ENCODE results near the gene ARMC12. TPM values are rescaled to one million over a fixed set of nuclear protein-coding genes. Genes with fewer than 3 reads are reported as not detected.

The ARMC12 gene
- polyA plus RNA-seq, 1 of the 3 experiments (the other 2 are of a cell fraction), result 1.6 TPM

GRCh38 chr6:35729722-35730121 is 7.1 kb upstream of the ARMC12 start (continued):
- no peak for TF ChIP-seq IRF3 (IDR thresholded peaks at IDR 0.05; ENCODE audit: low read depth, low read length)
- no peak for TF ChIP-seq NRF1 (IDR thresholded peaks at IDR 0.05; ENCODE audit: low read depth, low read length)
- TF ChIP-seq SIN3A (IDR thresholded peaks at IDR 0.05; ENCODE audit: borderline replicate concordance, low read depth, low read length), result no peak
- TF ChIP-seq CTCF (IDR thresholded peaks at IDR 0.05), result no peak
- no peak for TF ChIP-seq EP300 (IDR thresholded peaks at IDR 0.05; ENCODE audit: borderline replicate concordance in 1 of 2, low read depth in 1 of 2, low read length in 1 of 2)
- TF ChIP-seq TCF12 (IDR thresholded peaks at IDR 0.05), result no peak
- no peak for TF ChIP-seq TEAD4 (IDR thresholded peaks at IDR 0.05; ENCODE audit: borderline replicate concordance, insufficient read depth)

DNA sequence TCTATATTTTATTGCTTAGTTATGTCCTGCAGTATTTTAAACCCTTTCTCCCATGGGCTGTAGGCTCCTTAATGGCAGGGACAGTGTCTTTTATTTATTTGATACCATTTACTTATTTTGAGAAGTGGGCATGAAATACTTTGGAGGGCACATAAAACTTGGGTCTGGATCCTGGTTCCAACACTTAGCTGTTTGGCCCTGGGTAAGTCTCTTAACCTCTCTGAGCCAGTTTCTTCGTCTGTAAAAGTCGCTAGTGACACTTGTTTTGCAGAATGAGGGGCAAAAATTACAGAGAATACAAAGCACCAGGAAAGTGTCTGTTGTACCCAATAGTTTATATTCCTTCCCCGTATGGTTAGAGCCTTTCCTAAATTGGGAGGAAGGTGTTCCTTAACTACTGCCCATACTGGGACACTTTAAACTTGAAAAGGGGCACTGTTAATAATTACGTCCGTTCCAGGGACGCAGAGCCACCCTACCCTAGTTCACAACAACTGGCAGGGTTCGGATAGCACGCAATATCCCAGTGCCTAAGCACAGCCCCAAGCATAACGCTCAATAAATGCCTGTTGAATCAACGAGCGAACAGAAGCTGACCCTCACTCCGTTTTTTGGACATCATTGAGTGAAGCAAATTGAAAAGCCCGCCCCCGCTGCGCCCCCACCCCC is 6.0 kb upstream of the ARMC12 start:
- Histone ChIP-seq H3K27me3 (ENCODE audit: insufficient read depth) (no peaks in the 10 kb centered on the region), H4K20me1 (ENCODE audit: insufficient read depth) (no peaks in the 10 kb centered on the region), H3K79me2 (ENCODE audit: insufficient read depth) (no peaks in the 10 kb centered on the region), H2AFZ (ENCODE audit: low read depth) (peak overlapping the region; percentile 48; the same call in 1 of the 2 replicates), H3K4me1 (ENCODE audit: control insufficient read depth in 1 of 2, insufficient read depth in 2 of 2, low read depth in 1 of 2, low read length in 1 of 2) (peaks cover 5 to 43% of the 10 kb centered on the region in 2 experiments; a peak in 3 of 4 replicates), H3K36me3 (replicated peaks in 1 of 2; ENCODE audit: control insufficient read depth in 1 of 2, insufficient read depth in 2 of 2, low read length in 1 of 2) (no peaks in the 10 kb centered on the region), H3K4me2 (peak overlapping the region; percentile 99; the same call in 1 of the 2 replicates), H3F3A (replicated peaks; ENCODE audit: insufficient read depth) (no peaks in the 10 kb centered on the region), H3K9ac (no peak overlapping the region), H3K9me3 (no peaks in the 10 kb centered on the region), H3K9me2 (no peaks in the 10 kb centered on the region), H3K4me3 (ENCODE audit: low read depth in 2 of 2, low read length in 1 of 2) (peak overlapping the region in 1 of 2 experiments; percentile 76; a peak in 2 of 4 replicates), H3K27ac (ENCODE audit: low read depth in 2 of 2, low read length in 1 of 2) (peak overlapping the region; percentile 92 to 98)
- POLR2A ChIA-PET, result no interaction called here
- 8% methylated on average over 11 of the region's 15 CpGs for WGBS (ENCODE audit: low lambda C conversion rate)
- CTCF ChIA-PET, result interaction anchor here (1.8 to 11.0 kb wide), 2 partner anchors 143 to 207 kb away, joined by 10 to 271 read pairs; no protein-coding TSS in a partner anchor
- TF ChIP-seq JUND (IDR thresholded peaks at IDR 0.05) (no peak), TEAD4 (IDR thresholded peaks at IDR 0.05; ENCODE audit: borderline replicate concordance, insufficient read depth) (no peak), FOXJ3 (CRISPR knock-in tag; IDR thresholded peaks at IDR 0.05) (no peak), EZH2phosphoT487 (IDR thresholded peaks at IDR 0.05; ENCODE audit: borderline replicate concordance, low read depth) (no peak), SMC3 (IDR thresholded peaks at IDR 0.05; ENCODE audit: low read depth, low read length) (no peak), TAF1 (IDR thresholded peaks at IDR 0.05; ENCODE audit: borderline replicate concordance, low read depth, low read length) (no peak), MAX (IDR thresholded peaks at IDR 0.05; ENCODE audit: low read depth) (no peak), NRF1 (IDR thresholded peaks at IDR 0.05; ENCODE audit: low read depth, low read length) (no peak)
- TF ChIP-seq, protein P1, sequence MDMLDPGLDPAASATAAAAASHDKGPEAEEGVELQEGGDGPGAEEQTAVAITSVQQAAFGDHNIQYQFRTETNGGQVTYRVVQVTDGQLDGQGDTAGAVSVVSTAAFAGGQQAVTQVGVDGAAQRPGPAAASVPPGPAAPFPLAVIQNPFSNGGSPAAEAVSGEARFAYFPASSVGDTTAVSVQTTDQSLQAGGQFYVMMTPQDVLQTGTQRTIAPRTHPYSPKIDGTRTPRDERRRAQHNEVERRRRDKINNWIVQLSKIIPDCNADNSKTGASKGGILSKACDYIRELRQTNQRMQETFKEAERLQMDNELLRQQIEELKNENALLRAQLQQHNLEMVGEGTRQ (IDR thresholded peaks at IDR 0.05; ENCODE audit: borderline replicate concordance, low read depth, low read length), result no peak
- TF ChIP-seq, protein P2, sequence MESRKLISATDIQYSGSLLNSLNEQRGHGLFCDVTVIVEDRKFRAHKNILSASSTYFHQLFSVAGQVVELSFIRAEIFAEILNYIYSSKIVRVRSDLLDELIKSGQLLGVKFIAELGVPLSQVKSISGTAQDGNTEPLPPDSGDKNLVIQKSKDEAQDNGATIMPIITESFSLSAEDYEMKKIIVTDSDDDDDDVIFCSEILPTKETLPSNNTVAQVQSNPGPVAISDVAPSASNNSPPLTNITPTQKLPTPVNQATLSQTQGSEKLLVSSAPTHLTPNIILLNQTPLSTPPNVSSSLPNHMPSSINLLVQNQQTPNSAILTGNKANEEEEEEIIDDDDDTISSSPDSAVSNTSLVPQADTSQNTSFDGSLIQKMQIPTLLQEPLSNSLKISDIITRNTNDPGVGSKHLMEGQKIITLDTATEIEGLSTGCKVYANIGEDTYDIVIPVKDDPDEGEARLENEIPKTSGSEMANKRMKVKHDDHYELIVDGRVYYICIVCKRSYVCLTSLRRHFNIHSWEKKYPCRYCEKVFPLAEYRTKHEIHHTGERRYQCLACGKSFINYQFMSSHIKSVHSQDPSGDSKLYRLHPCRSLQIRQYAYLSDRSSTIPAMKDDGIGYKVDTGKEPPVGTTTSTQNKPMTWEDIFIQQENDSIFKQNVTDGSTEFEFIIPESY (IDR thresholded peaks at IDR 0.05; ENCODE audit: borderline replicate concordance, low read depth), result no peak
- DNase-seq, result no peak
